GM23338 (cell line): ENCODE measurements around the gene SLC45A2. TPM values are rescaled to one million over a fixed set of nuclear protein-coding genes. Genes with fewer than 3 reads are reported as not detected.

Experiments used
- ATAC-seq: fragments of 200-7000 bp; cut with Tn5 transposase; 3 replicates; pipeline ENCODE4 v1.9.1; 2020
- DNase-seq: peaks from one replicate; pipeline ENCODE4 v3.0.0-alpha.2; 2015; ENCODE audit warnings: low spot score
- H2AFZ ChIP-seq: fragments of 200-600 bp; sonication (generic); 2 replicates; pipeline ENCODE4 v1.8.0; 2016; ENCODE audit warnings: antibody characterized with exemption, mild to moderate bottlenecking, moderate library complexity
- H3F3A ChIP-seq: fragments of 200-600 bp; sonication (generic); replicated peaks from 2 replicates; pipeline ENCODE4 v1.8.0; 2017; ENCODE audit warnings: antibody characterized with exemption, mixed run types, low read depth
- H3K27ac ChIP-seq: fragments of 200-600 bp; sonication (generic); 2 replicates; pipeline ENCODE4 v1.6.1; 2016; ENCODE audit warnings: low read depth
- H3K27me3 ChIP-seq: fragments of 200-600 bp; sonication (generic); 2 replicates; pipeline ENCODE4 v1.8.0; 2016; ENCODE audit warnings: mild to moderate bottlenecking, mixed run types, moderate library complexity; ENCODE audit not compliant: insufficient read depth
- H3K36me3 ChIP-seq: fragments of 200-600 bp; sonication (generic); 2 replicates; pipeline ENCODE4 v1.8.0; 2016; ENCODE audit warnings: mild to moderate bottlenecking; ENCODE audit not compliant: insufficient read depth
- H3K4me1 ChIP-seq: fragments of 200-600 bp; sonication (generic); 2 replicates; pipeline ENCODE4 v1.8.0; 2016; ENCODE audit warnings: mild to moderate bottlenecking, moderate library complexity; ENCODE audit not compliant: insufficient read depth
- H3K4me2 ChIP-seq: fragments of 200-600 bp; sonication (generic); 2 replicates; pipeline ENCODE4 v1.7.1; 2017; ENCODE audit warnings: mixed run types
- H3K4me3 ChIP-seq: fragments of 200-600 bp; sonication (generic); 2 replicates; pipeline ENCODE4 v1.6.1; 2016; ENCODE audit warnings: mixed run types
- H3K79me2 ChIP-seq: fragments of 200-600 bp; sonication (generic); replicated peaks from 2 replicates; pipeline ENCODE4 v1.8.0; 2017; ENCODE audit warnings: mild to moderate bottlenecking; ENCODE audit not compliant: insufficient read depth
- H3K9me2 ChIP-seq: fragments of 200-600 bp; sonication (generic); 2 replicates; pipeline ENCODE4 v1.8.0; 2017; ENCODE audit not compliant: insufficient read depth
- H4K20me1 ChIP-seq: fragments of 200-600 bp; sonication (generic); replicated peaks from 2 replicates; pipeline ENCODE4 v1.8.0; 2017; ENCODE audit warnings: mild to moderate bottlenecking; ENCODE audit not compliant: insufficient read depth
- H3K27ac Mint-ChIP-seq: 2 replicates; pipeline ENCODE4 v1.8.0; 2020; ENCODE audit warnings: inconsistent platforms, mild to moderate bottlenecking, moderate library complexity, mixed read lengths
- H3K27me3 Mint-ChIP-seq: 3 replicates; pipeline ENCODE4 v1.8.0; 2022; ENCODE audit warnings: low read depth, mild to moderate bottlenecking, moderate library complexity, mixed read lengths, inconsistent platforms; ENCODE audit not compliant: insufficient read depth, poor library complexity
- H3K36me3 Mint-ChIP-seq: 3 replicates; pipeline ENCODE4 v1.8.0; 2021; ENCODE audit warnings: low read depth, mild to moderate bottlenecking, inconsistent platforms, moderate library complexity, mixed read lengths
- H3K4me1 Mint-ChIP-seq: 3 replicates; pipeline ENCODE4 v1.8.0; 2020; ENCODE audit warnings: mild to moderate bottlenecking, inconsistent platforms, mixed read lengths
- H3K4me3 Mint-ChIP-seq: 3 replicates; pipeline ENCODE4 v1.8.0; 2021; ENCODE audit warnings: moderate library complexity, mild to moderate bottlenecking, inconsistent platforms, mixed read lengths
- H3K9me3 Mint-ChIP-seq: 3 replicates; pipeline ENCODE4 v1.8.0; 2020; ENCODE audit warnings: moderate library complexity, mild to moderate bottlenecking, inconsistent platforms, mixed read lengths
- EZH2 ChIP-seq: fragments of 200-600 bp; sonication (generic); IDR thresholded peaks from one replicate; pipeline ENCODE4 v1.8.0; 2017; ENCODE audit warnings: antibody characterized with exemption, mild to moderate bottlenecking, low read depth; ENCODE audit not compliant: unreplicated experiment
- EZH2phosphoT487 ChIP-seq: fragments of 200-600 bp; sonication (generic); IDR thresholded peaks from one replicate; pipeline ENCODE4 v1.8.1; 2018; ENCODE audit warnings: antibody characterized with exemption; ENCODE audit not compliant: unreplicated experiment
- JUNB ChIP-seq: IDR thresholded peaks from one replicate; pipeline ENCODE4 v1.6.1; 2016; ENCODE audit warnings: antibody characterized with exemption; ENCODE audit not compliant: unreplicated experiment
- polyA plus RNA-seq: library from polyadenylated mRNA; unstranded; fragments of >200 nt; fragmentation: Nextera tagmentation; extraction: Ambion mirVana; gene quantifications from 2 replicates; pipeline ENCODE4 v1.2.1, GENCODE V29; 2016
- total RNA-seq: library from RNA; depleted of rRNA; stranded (reverse); fragments of >200 nt; shearing (Covaris generic); gene quantifications from 2 replicates; pipeline ENCODE4 v1.2.3, GENCODE V29; 2014
- TF ChIP-seq, protein P1 (sequence below): fragments of 250-450 bp; sonication (Bioruptor Pico); IDR thresholded peaks from 2 replicates; pipeline ENCODE4 v1.5.0; 2020; ENCODE audit warnings: mild to moderate bottlenecking, moderate library complexity
- TF ChIP-seq, protein P2 (sequence below): IDR thresholded peaks from one replicate; pipeline ENCODE4 v1.6.1; 2018; ENCODE audit warnings: antibody characterized with exemption; ENCODE audit not compliant: unreplicated experiment
- TF ChIP-seq, protein P3 (sequence below), 2 experiments: fragments of 200-600 bp in 1 of 2; sonication (generic) in 1 of 2; conservative IDR thresholded peaks; 2 replicates each; pipeline versions ENCODE4 v1.5.1 to v1.6.1; 2016 to 2017; ENCODE audit warnings: antibody characterized with exemption in 2 of 2, low read depth in 2 of 2, mild to moderate bottlenecking in 2 of 2, moderate library complexity in 1 of 2
- TF ChIP-seq, protein P4 (sequence below): IDR thresholded peaks from 2 replicates; pipeline ENCODE4 v1.6.1; 2016; ENCODE audit warnings: antibody characterized with exemption

The SLC45A2 gene
- total and polyA plus RNA-seq, 2 experiments from 2014 or later, result not detected

DNA sequence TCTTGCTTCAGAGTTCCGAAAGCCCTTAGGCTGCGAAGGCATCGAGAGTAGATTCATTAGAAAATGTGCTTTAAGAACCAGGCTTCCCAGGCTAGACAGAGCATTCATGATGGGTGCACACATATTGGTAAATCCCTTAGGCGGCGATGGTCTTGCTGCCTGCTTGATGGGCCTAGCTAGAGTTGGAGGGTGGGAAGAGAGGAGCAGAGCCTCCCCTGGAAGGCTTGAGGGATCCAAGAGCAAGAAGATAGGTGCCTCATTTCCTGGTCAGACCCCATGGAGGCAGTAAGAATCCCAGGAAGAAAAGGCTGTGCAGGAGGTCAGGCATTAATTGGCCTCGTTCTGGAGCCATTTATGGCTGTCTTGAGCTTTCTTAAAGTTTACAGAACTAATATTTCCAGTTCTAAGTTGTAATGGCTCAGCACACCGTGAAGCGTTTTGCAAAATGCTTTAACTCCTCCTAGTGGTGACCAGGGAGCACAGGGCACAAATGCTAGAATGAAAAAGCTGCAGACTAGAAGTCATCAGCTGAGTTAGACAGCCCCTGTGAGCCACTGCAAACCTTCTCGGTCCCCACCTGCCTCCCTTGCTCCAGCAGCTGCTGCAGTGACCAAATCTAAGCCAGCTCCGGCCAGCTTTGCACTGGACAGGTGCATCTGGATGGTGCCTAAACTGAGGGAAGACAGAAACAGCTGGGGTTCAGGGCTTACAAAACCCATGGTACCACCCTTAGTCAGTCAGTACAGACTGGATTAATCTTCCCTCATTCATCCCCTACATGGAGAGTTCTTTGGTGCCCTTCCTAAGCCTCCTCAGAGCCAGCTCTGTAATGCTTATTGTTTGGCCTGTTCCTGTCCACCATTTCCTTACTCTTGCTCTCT lies 14.7 kb downstream of the SLC45A2 start:
- Histone ChIP-seq H3K36me3 (no peaks in the 10 kb centered on the region), H4K20me1 (no peaks in the 10 kb centered on the region), H3K79me2 (no peaks in the 10 kb centered on the region), H3K4me2 (no peak overlapping the region), H3K4me1 (peaks cover 7% of the 10 kb centered on the region; the same call in 1 of the 2 replicates), H2AFZ (peak overlapping the region; percentile 80), H3K4me3 (no peak overlapping the region), H3K27ac (no peak overlapping the region), H3K9me2 (0 out of 2 replicates have a peak, but pooled peaks cover 4% of the 10 kb centered on the region), H3K27me3 (no peaks in the 10 kb centered on the region), H3F3A (no peaks in the 10 kb centered on the region; the same call in 1 of the 2 replicates)
- ATAC-seq (peak; percentile 98), DNase-seq (peak; percentile 75)
- H3K4me3 Mint-ChIP-seq, result no peak overlapping the region
- H3K27ac Mint-ChIP-seq, result no peak overlapping the region
- no peak for TF ChIP-seq EZH2phosphoT487
- TF ChIP-seq, protein P1, sequence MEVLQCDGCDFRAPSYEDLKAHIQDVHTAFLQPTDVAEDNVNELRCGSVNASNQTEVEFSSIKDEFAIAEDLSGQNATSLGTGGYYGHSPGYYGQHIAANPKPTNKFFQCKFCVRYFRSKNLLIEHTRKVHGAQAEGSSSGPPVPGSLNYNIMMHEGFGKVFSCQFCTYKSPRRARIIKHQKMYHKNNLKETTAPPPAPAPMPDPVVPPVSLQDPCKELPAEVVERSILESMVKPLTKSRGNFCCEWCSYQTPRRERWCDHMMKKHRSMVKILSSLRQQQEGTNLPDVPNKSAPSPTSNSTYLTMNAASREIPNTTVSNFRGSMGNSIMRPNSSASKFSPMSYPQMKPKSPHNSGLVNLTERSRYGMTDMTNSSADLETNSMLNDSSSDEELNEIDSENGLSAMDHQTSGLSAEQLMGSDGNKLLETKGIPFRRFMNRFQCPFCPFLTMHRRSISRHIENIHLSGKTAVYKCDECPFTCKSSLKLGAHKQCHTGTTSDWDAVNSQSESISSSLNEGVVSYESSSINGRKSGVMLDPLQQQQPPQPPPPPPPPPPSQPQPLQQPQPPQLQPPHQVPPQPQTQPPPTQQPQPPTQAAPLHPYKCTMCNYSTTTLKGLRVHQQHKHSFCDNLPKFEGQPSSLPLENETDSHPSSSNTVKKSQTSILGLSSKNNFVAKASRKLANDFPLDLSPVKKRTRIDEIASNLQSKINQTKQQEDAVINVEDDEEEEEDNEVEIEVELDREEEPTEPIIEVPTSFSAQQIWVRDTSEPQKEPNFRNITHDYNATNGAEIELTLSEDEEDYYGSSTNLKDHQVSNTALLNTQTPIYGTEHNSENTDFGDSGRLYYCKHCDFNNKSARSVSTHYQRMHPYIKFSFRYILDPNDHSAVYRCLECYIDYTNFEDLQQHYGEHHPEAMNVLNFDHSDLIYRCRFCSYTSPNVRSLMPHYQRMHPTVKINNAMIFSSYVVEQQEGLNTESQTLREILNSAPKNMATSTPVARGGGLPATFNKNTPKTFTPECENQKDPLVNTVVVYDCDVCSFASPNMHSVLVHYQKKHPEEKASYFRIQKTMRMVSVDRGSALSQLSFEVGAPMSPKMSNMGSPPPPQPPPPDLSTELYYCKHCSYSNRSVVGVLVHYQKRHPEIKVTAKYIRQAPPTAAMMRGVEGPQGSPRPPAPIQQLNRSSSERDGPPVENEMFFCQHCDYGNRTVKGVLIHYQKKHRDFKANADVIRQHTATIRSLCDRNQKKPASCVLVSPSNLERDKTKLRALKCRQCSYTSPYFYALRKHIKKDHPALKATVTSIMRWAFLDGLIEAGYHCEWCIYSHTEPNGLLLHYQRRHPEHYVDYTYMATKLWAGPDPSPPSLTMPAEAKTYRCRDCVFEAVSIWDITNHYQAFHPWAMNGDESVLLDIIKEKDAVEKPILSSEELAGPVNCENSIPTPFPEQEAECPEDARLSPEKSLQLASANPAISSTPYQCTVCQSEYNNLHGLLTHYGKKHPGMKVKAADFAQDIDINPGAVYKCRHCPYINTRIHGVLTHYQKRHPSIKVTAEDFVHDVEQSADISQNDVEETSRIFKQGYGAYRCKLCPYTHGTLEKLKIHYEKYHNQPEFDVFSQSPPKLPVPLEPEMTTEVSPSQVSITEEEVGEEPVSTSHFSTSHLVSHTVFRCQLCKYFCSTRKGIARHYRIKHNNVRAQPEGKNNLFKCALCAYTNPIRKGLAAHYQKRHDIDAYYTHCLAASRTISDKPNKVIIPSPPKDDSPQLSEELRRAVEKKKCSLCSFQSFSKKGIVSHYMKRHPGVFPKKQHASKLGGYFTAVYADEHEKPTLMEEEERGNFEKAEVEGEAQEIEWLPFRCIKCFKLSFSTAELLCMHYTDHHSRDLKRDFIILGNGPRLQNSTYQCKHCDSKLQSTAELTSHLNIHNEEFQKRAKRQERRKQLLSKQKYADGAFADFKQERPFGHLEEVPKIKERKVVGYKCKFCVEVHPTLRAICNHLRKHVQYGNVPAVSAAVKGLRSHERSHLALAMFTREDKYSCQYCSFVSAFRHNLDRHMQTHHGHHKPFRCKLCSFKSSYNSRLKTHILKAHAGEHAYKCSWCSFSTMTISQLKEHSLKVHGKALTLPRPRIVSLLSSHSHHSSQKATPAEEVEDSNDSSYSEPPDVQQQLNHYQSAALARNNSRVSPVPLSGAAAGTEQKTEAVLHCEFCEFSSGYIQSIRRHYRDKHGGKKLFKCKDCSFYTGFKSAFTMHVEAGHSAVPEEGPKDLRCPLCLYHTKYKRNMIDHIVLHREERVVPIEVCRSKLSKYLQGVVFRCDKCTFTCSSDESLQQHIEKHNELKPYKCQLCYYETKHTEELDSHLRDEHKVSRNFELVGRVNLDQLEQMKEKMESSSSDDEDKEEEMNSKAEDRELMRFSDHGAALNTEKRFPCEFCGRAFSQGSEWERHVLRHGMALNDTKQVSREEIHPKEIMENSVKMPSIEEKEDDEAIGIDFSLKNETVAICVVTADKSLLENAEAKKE (CRISPR knock-in tag), result no peak
- no peak for TF ChIP-seq EZH2
- TF ChIP-seq, protein P2, sequence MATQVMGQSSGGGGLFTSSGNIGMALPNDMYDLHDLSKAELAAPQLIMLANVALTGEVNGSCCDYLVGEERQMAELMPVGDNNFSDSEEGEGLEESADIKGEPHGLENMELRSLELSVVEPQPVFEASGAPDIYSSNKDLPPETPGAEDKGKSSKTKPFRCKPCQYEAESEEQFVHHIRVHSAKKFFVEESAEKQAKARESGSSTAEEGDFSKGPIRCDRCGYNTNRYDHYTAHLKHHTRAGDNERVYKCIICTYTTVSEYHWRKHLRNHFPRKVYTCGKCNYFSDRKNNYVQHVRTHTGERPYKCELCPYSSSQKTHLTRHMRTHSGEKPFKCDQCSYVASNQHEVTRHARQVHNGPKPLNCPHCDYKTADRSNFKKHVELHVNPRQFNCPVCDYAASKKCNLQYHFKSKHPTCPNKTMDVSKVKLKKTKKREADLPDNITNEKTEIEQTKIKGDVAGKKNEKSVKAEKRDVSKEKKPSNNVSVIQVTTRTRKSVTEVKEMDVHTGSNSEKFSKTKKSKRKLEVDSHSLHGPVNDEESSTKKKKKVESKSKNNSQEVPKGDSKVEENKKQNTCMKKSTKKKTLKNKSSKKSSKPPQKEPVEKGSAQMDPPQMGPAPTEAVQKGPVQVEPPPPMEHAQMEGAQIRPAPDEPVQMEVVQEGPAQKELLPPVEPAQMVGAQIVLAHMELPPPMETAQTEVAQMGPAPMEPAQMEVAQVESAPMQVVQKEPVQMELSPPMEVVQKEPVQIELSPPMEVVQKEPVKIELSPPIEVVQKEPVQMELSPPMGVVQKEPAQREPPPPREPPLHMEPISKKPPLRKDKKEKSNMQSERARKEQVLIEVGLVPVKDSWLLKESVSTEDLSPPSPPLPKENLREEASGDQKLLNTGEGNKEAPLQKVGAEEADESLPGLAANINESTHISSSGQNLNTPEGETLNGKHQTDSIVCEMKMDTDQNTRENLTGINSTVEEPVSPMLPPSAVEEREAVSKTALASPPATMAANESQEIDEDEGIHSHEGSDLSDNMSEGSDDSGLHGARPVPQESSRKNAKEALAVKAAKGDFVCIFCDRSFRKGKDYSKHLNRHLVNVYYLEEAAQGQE, result no peak
- TF ChIP-seq, protein P3, sequence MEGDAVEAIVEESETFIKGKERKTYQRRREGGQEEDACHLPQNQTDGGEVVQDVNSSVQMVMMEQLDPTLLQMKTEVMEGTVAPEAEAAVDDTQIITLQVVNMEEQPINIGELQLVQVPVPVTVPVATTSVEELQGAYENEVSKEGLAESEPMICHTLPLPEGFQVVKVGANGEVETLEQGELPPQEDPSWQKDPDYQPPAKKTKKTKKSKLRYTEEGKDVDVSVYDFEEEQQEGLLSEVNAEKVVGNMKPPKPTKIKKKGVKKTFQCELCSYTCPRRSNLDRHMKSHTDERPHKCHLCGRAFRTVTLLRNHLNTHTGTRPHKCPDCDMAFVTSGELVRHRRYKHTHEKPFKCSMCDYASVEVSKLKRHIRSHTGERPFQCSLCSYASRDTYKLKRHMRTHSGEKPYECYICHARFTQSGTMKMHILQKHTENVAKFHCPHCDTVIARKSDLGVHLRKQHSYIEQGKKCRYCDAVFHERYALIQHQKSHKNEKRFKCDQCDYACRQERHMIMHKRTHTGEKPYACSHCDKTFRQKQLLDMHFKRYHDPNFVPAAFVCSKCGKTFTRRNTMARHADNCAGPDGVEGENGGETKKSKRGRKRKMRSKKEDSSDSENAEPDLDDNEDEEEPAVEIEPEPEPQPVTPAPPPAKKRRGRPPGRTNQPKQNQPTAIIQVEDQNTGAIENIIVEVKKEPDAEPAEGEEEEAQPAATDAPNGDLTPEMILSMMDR (conservative IDR thresholded peaks at IDR 0.05; ENCODE audit: low read depth in 2 of 2), result peak; percentile 83 to 86
- no peak for TF ChIP-seq JUNB
- TF ChIP-seq, protein P4, sequence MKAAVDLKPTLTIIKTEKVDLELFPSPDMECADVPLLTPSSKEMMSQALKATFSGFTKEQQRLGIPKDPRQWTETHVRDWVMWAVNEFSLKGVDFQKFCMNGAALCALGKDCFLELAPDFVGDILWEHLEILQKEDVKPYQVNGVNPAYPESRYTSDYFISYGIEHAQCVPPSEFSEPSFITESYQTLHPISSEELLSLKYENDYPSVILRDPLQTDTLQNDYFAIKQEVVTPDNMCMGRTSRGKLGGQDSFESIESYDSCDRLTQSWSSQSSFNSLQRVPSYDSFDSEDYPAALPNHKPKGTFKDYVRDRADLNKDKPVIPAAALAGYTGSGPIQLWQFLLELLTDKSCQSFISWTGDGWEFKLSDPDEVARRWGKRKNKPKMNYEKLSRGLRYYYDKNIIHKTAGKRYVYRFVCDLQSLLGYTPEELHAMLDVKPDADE, result no peak
- no peaks in the 10 kb centered on the region for H3K9me3 Mint-ChIP-seq
- H3K4me1 Mint-ChIP-seq, result peaks cover 7% of the 10 kb centered on the region
- H3K27me3 Mint-ChIP-seq, result no peaks in the 10 kb centered on the region
- H3K36me3 Mint-ChIP-seq, result no peaks in the 10 kb centered on the region
